Smooth muscle cell (in vitro differentiated cells): ENCODE measurements around the gene WDR72. TPM values are rescaled to one million over a fixed set of nuclear protein-coding genes. Genes with fewer than 3 reads are reported as not detected.

Experiments used
- DNase-seq: peaks from one replicate; lab custom pipeline; 2025; ENCODE audit not compliant: unreplicated experiment; lab: John Stamatoyannopoulos, UW
- H2AFZ ChIP-seq: fragments of 200-600 bp; sonication (generic); 2 replicates; pipeline ENCODE4 v1.6.0; 2016; ENCODE audit warnings: antibody characterized with exemption, low read depth, mild to moderate bottlenecking
- H3F3A ChIP-seq: fragments of 200-600 bp; sonication (generic); 2 replicates; pipeline ENCODE4 v1.6.0; 2017; ENCODE audit warnings: antibody characterized with exemption, low read depth
- H3K27ac ChIP-seq: fragments of 200-600 bp; sonication (generic); 2 replicates; pipeline ENCODE4 v1.5.1; 2016; ENCODE audit warnings: low read depth, mild to moderate bottlenecking
- H3K27me3 ChIP-seq: fragments of 200-600 bp; sonication (generic); 2 replicates; pipeline ENCODE4 v1.6.1; 2016; ENCODE audit warnings: low read depth, mild to moderate bottlenecking
- H3K36me3 ChIP-seq: fragments of 200-600 bp; sonication (generic); 2 replicates; pipeline ENCODE4 v1.5.1; 2016; ENCODE audit warnings: low read depth
- H3K4me1 ChIP-seq: fragments of 200-600 bp; sonication (generic); 2 replicates; pipeline ENCODE4 v1.5.1; 2016; ENCODE audit warnings: low read depth
- H3K4me2 ChIP-seq: fragments of 200-600 bp; sonication (generic); 2 replicates; pipeline ENCODE4 v1.6.0; 2016; ENCODE audit warnings: mild to moderate bottlenecking
- H3K4me3 ChIP-seq: fragments of 200-600 bp; sonication (generic); 2 replicates; pipeline ENCODE4 v1.5.1; 2016; ENCODE audit warnings: mild to moderate bottlenecking
- H3K79me2 ChIP-seq: fragments of 200-600 bp; sonication (generic); 2 replicates; pipeline ENCODE4 v1.6.0; 2016; ENCODE audit warnings: low read depth, mild to moderate bottlenecking
- H3K9ac ChIP-seq: fragments of 200-600 bp; sonication (generic); 2 replicates; pipeline ENCODE4 v1.6.0; 2016; ENCODE audit warnings: low read depth
- H3K9me3 ChIP-seq: fragments of 200-600 bp; sonication (generic); replicated peaks from 2 replicates; pipeline ENCODE4 v1.5.1; 2016; ENCODE audit warnings: low read depth
- H4K20me1 ChIP-seq: fragments of 200-600 bp; sonication (generic); 2 replicates; pipeline ENCODE4 v1.6.0; 2016; ENCODE audit warnings: low read depth
- CTCF ChIP-seq: fragments of 200-600 bp; sonication (generic); IDR thresholded peaks from 2 replicates; pipeline ENCODE4 v1.5.1; 2017; ENCODE audit warnings: borderline replicate concordance, mild to moderate bottlenecking, antibody characterized with exemption; ENCODE audit not compliant: insufficient read depth, poor library complexity, severe bottlenecking
- WGBS: methylation state at CpG from one replicate; pipeline ENCODE4 v1.1.7; 2016; ENCODE audit warnings: low lambda C conversion rate; 5-methylcytosine and 5-hydroxymethylcytosine counted together
- polyA plus RNA-seq: library from polyadenylated mRNA; unstranded; fragments of >200 nt; fragmentation: Nextera tagmentation; extraction: Ambion mirVana; gene quantifications from 2 replicates; pipeline ENCODE4 v1.2.1, GENCODE V29; 2016
- total RNA-seq: library from RNA; depleted of rRNA; stranded (reverse); fragments of >200 nt; gene quantifications from 2 replicates; pipeline ENCODE4 v1.2.3, GENCODE V29; 2014

The WDR72 gene
- 2.7 and 3.3 TPM in 2 replicates for total RNA-seq
- polyA plus RNA-seq: 1.3 and 2.3 TPM in 2 replicates

- Histone ChIP-seq H3K4me1 (no peaks in the 10 kb centered on the region), H3F3A (no peaks in the 10 kb centered on the region), H3K9ac (no peak within 1 kb of the TSS), H2AFZ (peak within 1 kb of the TSS; percentile 69), H3K27ac (no peak within 1 kb of the TSS), H3K9me3 (no peaks in the 10 kb centered on the region), H4K20me1 (no peaks in the 10 kb centered on the region), H3K4me3 (peak within 1 kb of the TSS; percentile 52), H3K36me3 (no peaks in the 10 kb centered on the region), H3K4me2 (peak within 1 kb of the TSS; percentile 88), H3K27me3 (peaks cover 65% of the 10 kb centered on the region), H3K79me2 (no peaks in the 10 kb centered on the region)
- 2% methylated on average over 31 of the region's 45 CpGs for WGBS
- DNase-seq: no peak
- no peak for TF ChIP-seq CTCF
Measured at GRCh38 chr15:53759411-53759931, at the start of gene WDR72. WDR72 (minus strand) TSS chr15:53759663; CDS start chr15:53733149, 26,514 bp downstream.

GRCh38 chr15:53808058-53808706 lies 48.7 kb upstream of the WDR72 start:
- no peak overlapping the region for H3K27ac ChIP-seq
- no peaks in the 10 kb centered on the region for H4K20me1 ChIP-seq
- H3K9ac ChIP-seq: no peak overlapping the region
- H3K79me2 ChIP-seq: no peaks in the 10 kb centered on the region
- peak; percentile 80 for TF ChIP-seq CTCF
- WGBS: 56% methylated on average over 5 of the region's 5 CpGs
- H3F3A ChIP-seq: no peaks in the 10 kb centered on the region
- no peaks in the 10 kb centered on the region for H3K4me1 ChIP-seq
- no peaks in the 10 kb centered on the region for H3K9me3 ChIP-seq
- peak overlapping the region; percentile 8 for H2AFZ ChIP-seq
- no peaks in the 10 kb centered on the region for H3K27me3 ChIP-seq
- no peaks in the 10 kb centered on the region for H3K36me3 ChIP-seq
- no peak for DNase-seq
- no peak overlapping the region for H3K4me2 ChIP-seq
- H3K4me3 ChIP-seq: no peak overlapping the region

- Histone ChIP-seq H3K4me3 (no peak overlapping the region), H3K79me2 (no peaks in the 10 kb centered on the region), H3K9ac (no peak overlapping the region), H3K27me3 (no peaks in the 10 kb centered on the region), H3F3A (no peaks in the 10 kb centered on the region), H3K9me3 (no peaks in the 10 kb centered on the region), H2AFZ (peak overlapping the region; percentile 8), H3K36me3 (no peaks in the 10 kb centered on the region), H3K4me1 (no peaks in the 10 kb centered on the region), H3K27ac (no peak overlapping the region), H4K20me1 (no peaks in the 10 kb centered on the region), H3K4me2 (no peak overlapping the region)
- 72% methylated on average over 1 of the region's 1 CpG for WGBS
- TF ChIP-seq CTCF: no peak
- DNase-seq: no peak
Measured at GRCh38 chr15:53807501-53807900, 48.0 kb upstream of the WDR72 start.

- Histone ChIP-seq H3K9me3 (no peaks in the 10 kb centered on the region), H4K20me1 (no peaks in the 10 kb centered on the region), H3K4me1 (no peaks in the 10 kb centered on the region), H3K4me2 (no peak overlapping the region), H3K36me3 (no peaks in the 10 kb centered on the region), H3K4me3 (no peak overlapping the region), H2AFZ (no peak overlapping the region), H3K27ac (no peak overlapping the region), H3K27me3 (no peaks in the 10 kb centered on the region), H3K9ac (no peak overlapping the region), H3K79me2 (no peaks in the 10 kb centered on the region), H3F3A (no peaks in the 10 kb centered on the region)
- WGBS: 34% methylated on average over 2 of the region's 2 CpGs
- no peak for DNase-seq
- TF ChIP-seq CTCF: no peak
Measured at GRCh38 chr15:53802672-53803071, 43.2 kb upstream of the WDR72 start.
